H1 (cell line): Measurements from ENCODE around the gene MGRN1. TPM values are rescaled to one million over a fixed set of nuclear protein-coding genes. Genes with fewer than 3 reads are reported as not detected.

Source experiments
- RBBP5 ChIP-seq: IDR thresholded peaks from 2 replicates; pipeline ENCODE4 v1.7.1; 2012; ENCODE audit warnings: low read depth, mild to moderate bottlenecking, inconsistent platforms, low read length, moderate library complexity, borderline replicate concordance
- RXRA ChIP-seq: IDR thresholded peaks from 2 replicates; pipeline ENCODE4 v1.6.1; 2011; ENCODE audit warnings: low read depth, mild to moderate bottlenecking, low read length, moderate library complexity; ENCODE audit not compliant: insufficient read depth
- polyA plus RNA-seq, 7 experiments: library from polyadenylated mRNA; depleted of rRNA in 3 of 7; stranded (reverse) in 5 of 7; unstranded in 2 of 7; fragments of >200 nt in 5 of 7; fragments of 200-250 nt in 2 of 7; gene quantifications; 1 replicate in 5 of 7; 2 replicates in 1 of 7; 4 replicates in 1 of 7; pipeline versions ENCODE4 v1.2.1 to v1.2.3, GENCODE V29; 2011 to 2013; ENCODE audit warnings: missing spikeins in 2 of 7, mixed read lengths in 2 of 7
- total RNA-seq: library from RNA; stranded (reverse); fragmentation: NEBNext Ultra II Directional; extraction: Animal tissue kit (Norgen Biotek cat#: 25700); gene quantifications from 2 replicates; pipeline ENCODE4 v1.2.1, GENCODE V29; 2021
- TF ChIP-seq, protein P1 (sequence below), 3 experiments: IDR thresholded peaks; 1 replicate in 2 of 3; 2 replicates in 1 of 3; pipeline versions ENCODE4 v1.5.1 to v1.6.1; 2011; ENCODE audit warnings: low read length in 3 of 3, mild to moderate bottlenecking in 3 of 3, inconsistent platforms in 2 of 3, low read depth in 1 of 3, moderate library complexity in 1 of 3; ENCODE audit not compliant: insufficient read depth in 1 of 3; ENCODE audit errors: control extremely low read depth in 1 of 3

The MGRN1 gene
- total and polyA plus RNA-seq, 2 of the 8 experiments (the other 6 are each of a cell fraction or from before 2014, with no cell fraction given): 15.0 to 82.3 TPM

DNA sequence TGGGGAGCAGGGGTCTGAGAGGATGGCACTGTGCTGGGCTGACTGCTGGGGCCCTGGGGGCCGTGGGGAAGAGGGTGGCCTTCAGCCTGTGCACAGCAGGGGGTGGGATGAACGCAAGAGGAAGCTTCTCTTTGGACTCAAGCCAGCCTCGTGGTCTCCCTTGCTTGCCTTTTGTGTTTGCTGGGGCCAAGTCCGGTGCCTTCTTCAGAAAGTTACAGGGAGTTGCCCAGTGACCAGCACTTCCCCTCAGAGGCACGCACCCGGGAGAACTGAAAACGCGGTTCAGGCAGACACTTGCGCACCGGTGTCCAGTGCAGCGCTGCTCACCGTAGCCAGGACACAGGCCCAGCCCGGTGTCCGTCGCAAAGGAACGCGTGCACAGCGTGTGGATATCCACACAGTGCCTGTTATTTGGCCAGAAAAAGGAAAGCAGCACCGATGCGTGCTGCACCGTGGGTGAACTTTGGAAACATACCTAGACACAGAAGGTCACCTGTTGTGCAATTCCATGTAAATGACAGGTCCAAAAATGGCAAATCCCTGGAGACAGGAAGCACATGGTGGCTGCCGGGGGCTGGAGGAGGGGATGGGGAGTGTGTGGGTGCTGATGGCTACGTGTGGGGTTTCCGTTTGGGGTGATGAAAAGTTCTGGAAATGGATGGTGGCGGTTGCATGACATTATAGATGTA, 39.3 kb downstream of the MGRN1 start (continued):
- TF ChIP-seq RBBP5: no peak
- TF ChIP-seq RXRA: no peak
- TF ChIP-seq, protein P1, sequence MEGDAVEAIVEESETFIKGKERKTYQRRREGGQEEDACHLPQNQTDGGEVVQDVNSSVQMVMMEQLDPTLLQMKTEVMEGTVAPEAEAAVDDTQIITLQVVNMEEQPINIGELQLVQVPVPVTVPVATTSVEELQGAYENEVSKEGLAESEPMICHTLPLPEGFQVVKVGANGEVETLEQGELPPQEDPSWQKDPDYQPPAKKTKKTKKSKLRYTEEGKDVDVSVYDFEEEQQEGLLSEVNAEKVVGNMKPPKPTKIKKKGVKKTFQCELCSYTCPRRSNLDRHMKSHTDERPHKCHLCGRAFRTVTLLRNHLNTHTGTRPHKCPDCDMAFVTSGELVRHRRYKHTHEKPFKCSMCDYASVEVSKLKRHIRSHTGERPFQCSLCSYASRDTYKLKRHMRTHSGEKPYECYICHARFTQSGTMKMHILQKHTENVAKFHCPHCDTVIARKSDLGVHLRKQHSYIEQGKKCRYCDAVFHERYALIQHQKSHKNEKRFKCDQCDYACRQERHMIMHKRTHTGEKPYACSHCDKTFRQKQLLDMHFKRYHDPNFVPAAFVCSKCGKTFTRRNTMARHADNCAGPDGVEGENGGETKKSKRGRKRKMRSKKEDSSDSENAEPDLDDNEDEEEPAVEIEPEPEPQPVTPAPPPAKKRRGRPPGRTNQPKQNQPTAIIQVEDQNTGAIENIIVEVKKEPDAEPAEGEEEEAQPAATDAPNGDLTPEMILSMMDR (IDR thresholded peaks at IDR 0.05; ENCODE audit: control extremely low read depth in 1 of 3, insufficient read depth in 1 of 3, low read depth in 1 of 3, low read length in 3 of 3): no peak
- TF ChIP-seq, all 59 proteins: peak for 0
